B cell (primary cell): ENCODE data around the gene CDC26. TPM values are rescaled to one million over a fixed set of nuclear protein-coding genes. Genes with fewer than 3 reads are reported as not detected.

Source experiments
- ATAC-seq: fragments of 200-7000 bp; cut with Tn5 transposase; one replicate; pipeline ENCODE4 v1.10.0; 2021; ENCODE audit warnings: low read depth, mild to moderate bottlenecking, moderate number of reproducible peaks, moderate library complexity
- CTCF ChIA-PET: fragments of 350-600 bp; sonication (Branson Sonifier 250); formaldehyde crosslinking; loops from one replicate; lab custom pipeline; 2021; ENCODE audit warnings: antibody characterized with exemption, inconsistent platforms; lab: Charles Lee
- POLR2A ChIA-PET: fragments of 350-600 bp; sonication (Branson Sonifier 250); formaldehyde crosslinking; loops from one replicate; lab custom pipeline; 2021; ENCODE audit warnings: antibody characterized with exemption; lab: Charles Lee
- DNase-seq: peaks from one replicate; pipeline ENCODE4 v3.0.0; 2013
- H2AFZ ChIP-seq: 2 replicates; pipeline ENCODE4 v1.6.1; 2012; ENCODE audit warnings: mild to moderate bottlenecking, low read depth, low read length; ENCODE audit not compliant: insufficient read depth, poor library complexity, severe bottlenecking
- H3K27ac ChIP-seq, 2 donors: 1 replicate in 1 of 2; 2 replicates in 1 of 2; pipeline ENCODE4 v1.5.1; 2012 to 2013; ENCODE audit warnings: low read length in 2 of 2, mild to moderate bottlenecking in 2 of 2, moderate library complexity in 1 of 2
- H3K27me3 ChIP-seq, 4 experiments: fragments of 200-600 bp in 1 of 4; sonication (generic) in 1 of 4; replicated peaks in 1 of 4; 1 replicate in 2 of 4; 2 replicates in 2 of 4; pipeline versions ENCODE4 v1.6.1 to v1.7.0; 2013 to 2016; ENCODE audit warnings: low read length in 3 of 4, mild to moderate bottlenecking in 2 of 4, mixed read lengths in 1 of 4, moderate library complexity in 1 of 4; ENCODE audit not compliant: insufficient read depth in 4 of 4, control insufficient read depth in 3 of 4; ENCODE audit errors: control extremely low read depth in 1 of 4
- H3K36me3 ChIP-seq, 2 experiments: replicated peaks in 1 of 2; 1 replicate in 1 of 2; 2 replicates in 1 of 2; pipeline versions ENCODE4 v1.6.1 to v1.7.1; 2013; ENCODE audit warnings: low read length in 1 of 2; ENCODE audit not compliant: insufficient read depth in 2 of 2, control insufficient read depth in 1 of 2; ENCODE audit errors: control extremely low read depth in 1 of 2, extremely low read depth in 1 of 2
- H3K4me1 ChIP-seq, 2 donors: fragments of 200-600 bp in 1 of 2; sonication (generic) in 1 of 2; 1 replicate in 1 of 2; 2 replicates in 1 of 2; pipeline versions ENCODE4 v1.5.1 to v1.6.1; 2013 to 2017; ENCODE audit warnings: low read length in 2 of 2; ENCODE audit not compliant: control insufficient read depth in 2 of 2, insufficient read depth in 2 of 2
- H3K4me2 ChIP-seq: replicated peaks from 2 replicates; pipeline ENCODE3; 2012; ENCODE audit warnings: mild to moderate bottlenecking, low read depth, low read length; ENCODE audit not compliant: poor library complexity, severe bottlenecking
- H3K4me3 ChIP-seq, 5 experiments: fragments of 200-600 bp in 1 of 5; sonication (generic) in 1 of 5; 1 replicate in 3 of 5; 2 replicates in 2 of 5; pipeline versions ENCODE4 v1.5.1 to v1.7.0; 2011 to 2016; ENCODE audit warnings: low read length in 4 of 5, mild to moderate bottlenecking in 4 of 5, low read depth in 2 of 5, control low read depth in 1 of 5, moderate library complexity in 1 of 5; ENCODE audit not compliant: insufficient read depth in 1 of 5; ENCODE audit errors: control extremely low read depth in 1 of 5, extremely low read depth in 1 of 5
- H3K79me2 ChIP-seq: fragments of 200-600 bp; sonication (generic); one replicate; pipeline ENCODE4 v1.6.0; 2016; ENCODE audit warnings: low read length; ENCODE audit not compliant: control insufficient read depth, insufficient read depth
- H3K9ac ChIP-seq: fragments of 200-600 bp; sonication (generic); 2 replicates; pipeline ENCODE4 v1.6.1; 2017; ENCODE audit warnings: mild to moderate bottlenecking, low read length, moderate library complexity
- H3K9me3 ChIP-seq, 3 donors: one replicate each; pipeline versions ENCODE4 v1.6.1 to v1.7.1; 2013; ENCODE audit warnings: low read length in 2 of 3; ENCODE audit not compliant: control insufficient read depth in 2 of 3, insufficient read depth in 1 of 3; ENCODE audit errors: control extremely low read depth in 1 of 3
- H4K20me1 ChIP-seq: 2 replicates; pipeline ENCODE4 v1.6.0; 2012; ENCODE audit warnings: mild to moderate bottlenecking, low read length; ENCODE audit not compliant: insufficient read depth, control insufficient read depth, poor library complexity, severe bottlenecking
- H3K27ac Mint-ChIP-seq: one replicate; pipeline ENCODE4 v1.8.0; 2021; ENCODE audit warnings: mixed read lengths
- H3K27me3 Mint-ChIP-seq: one replicate; pipeline ENCODE4 v1.8.0; 2021; ENCODE audit warnings: mixed read lengths
- H3K4me1 Mint-ChIP-seq: one replicate; pipeline ENCODE4 v1.8.0; 2021; ENCODE audit warnings: mixed read lengths
- H3K4me3 Mint-ChIP-seq: one replicate; pipeline ENCODE4 v1.8.0; 2021; ENCODE audit warnings: mixed read lengths
- H3K9me3 Mint-ChIP-seq: one replicate; pipeline ENCODE4 v1.8.0; 2022; ENCODE audit warnings: mixed read lengths; ENCODE audit not compliant: insufficient read depth
- EZH2 ChIP-seq: IDR thresholded peaks from 2 replicates; pipeline ENCODE4 v1.6.1; 2012; ENCODE audit warnings: borderline replicate concordance, low read depth, mild to moderate bottlenecking, moderate library complexity, low read length; ENCODE audit not compliant: insufficient read depth, poor library complexity, severe bottlenecking
- WGBS: methylation state at CpG from one replicate; pipeline ENCODE4 v1.1.5; 2013; ENCODE audit warnings: missing lambda C conversion rate; ENCODE audit not compliant: insufficient coverage; 5-methylcytosine and 5-hydroxymethylcytosine counted together
- intact Hi-C: fragments of 100-400 bp; cut with micrococcal nuclease; formaldehyde crosslinking; loops from one replicate; pipeline ENCODE4 v1.10.0; 2022
- polyA plus RNA-seq: library from polyadenylated mRNA; depleted of rRNA; stranded (reverse); fragments of >200 nt; gene quantifications from 2 replicates; pipeline ENCODE4 v1.2.3, GENCODE V29; 2012
- total RNA-seq, 2 donors: library from RNA; stranded (reverse); fragments of 120-200 nt in 1 of 2; gene quantifications; 1 replicate in 1 of 2; 2 replicates in 1 of 2; pipeline versions ENCODE4 v1.2.3 to v1.2.4, GENCODE V29; 2013 to 2022
- TF ChIP-seq, protein P1 (sequence below): fragments of 200-600 bp; IDR thresholded peaks from one replicate; pipeline ENCODE4 v1.8.0; 2022; ENCODE audit warnings: antibody characterized with exemption, mild to moderate bottlenecking

The CDC26 gene
- total and polyA plus RNA-seq, 2 donors (not counting 1 experiment from before 2014, with no cell fraction given) = 14.8 to 32.9 TPM

DNA sequence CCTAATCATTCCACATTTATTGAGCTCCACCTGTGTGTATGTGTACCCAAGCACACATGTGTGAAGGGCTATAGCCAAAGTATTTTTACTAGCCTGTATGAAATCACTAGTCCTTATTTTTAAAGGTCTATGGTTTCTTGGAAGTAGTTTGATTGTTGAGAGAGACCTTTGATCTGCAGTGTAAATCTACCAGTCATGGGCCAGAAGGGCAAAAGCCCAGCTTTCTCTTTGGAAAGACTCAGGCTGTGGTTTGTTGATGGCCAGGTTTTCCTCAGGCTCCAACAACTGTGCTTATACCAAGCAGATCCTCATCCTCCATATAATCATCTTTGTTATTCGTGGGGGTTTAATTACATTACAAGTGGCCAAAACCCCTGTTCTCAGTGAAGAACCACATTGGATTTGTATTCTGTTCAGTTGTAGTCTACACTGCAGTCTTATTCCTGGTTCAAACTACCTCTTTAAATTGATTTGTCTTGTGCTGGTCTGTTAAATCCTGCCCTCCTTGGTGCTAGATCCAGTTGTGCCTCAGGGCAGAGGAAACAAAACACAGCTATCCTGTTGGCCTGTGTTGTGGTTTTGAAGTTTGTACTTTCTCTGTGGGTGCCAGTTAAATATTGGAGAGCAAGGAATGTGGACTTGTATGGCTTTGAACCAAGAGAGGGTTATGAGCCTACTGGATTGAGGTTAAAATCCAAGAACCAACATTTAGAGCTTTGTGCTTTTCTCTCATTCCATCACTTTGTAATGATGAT, 13.3 kb downstream of the CDC26 start:
- no peaks in the 10 kb centered on the region for H3K9me3 ChIP-seq
- no peak overlapping the region for H3K4me3 ChIP-seq
- Mint-ChIP-seq H3K27ac (no peak overlapping the region), H3K4me1 (no peaks in the 10 kb centered on the region), H3K4me3 (no peak overlapping the region), H3K27me3 (no peaks in the 10 kb centered on the region), H3K9me3 (no peaks in the 10 kb centered on the region)
- no peaks in the 10 kb centered on the region for H3K4me1 ChIP-seq
- DNase-seq (no peak), ATAC-seq (no peak)
- peaks cover 0 to 18% of the 10 kb centered on the region in 2 experiments for H3K36me3 ChIP-seq
- H3K79me2 ChIP-seq = no peaks in the 10 kb centered on the region
- ChIA-PET POLR2A (no interaction called here), CTCF (interaction anchor here (0.9 to 1.0 kb wide), 2 partner anchors 12 kb away, joined by 3 to 5 read pairs; no protein-coding TSS in a partner anchor)
- no CpG with 5 or more reads among the region's 1 CpG for WGBS
- no peak overlapping the region for H2AFZ ChIP-seq
- H3K27me3 ChIP-seq = no peaks in the 10 kb centered on the region
- H3K27ac ChIP-seq = no peak overlapping the region
- H3K9ac ChIP-seq = no peak overlapping the region
- intact Hi-C loops = no loop called here
- no peaks in the 10 kb centered on the region for H4K20me1 ChIP-seq
- H3K4me2 ChIP-seq = no peak overlapping the region
- TF ChIP-seq, protein P1, sequence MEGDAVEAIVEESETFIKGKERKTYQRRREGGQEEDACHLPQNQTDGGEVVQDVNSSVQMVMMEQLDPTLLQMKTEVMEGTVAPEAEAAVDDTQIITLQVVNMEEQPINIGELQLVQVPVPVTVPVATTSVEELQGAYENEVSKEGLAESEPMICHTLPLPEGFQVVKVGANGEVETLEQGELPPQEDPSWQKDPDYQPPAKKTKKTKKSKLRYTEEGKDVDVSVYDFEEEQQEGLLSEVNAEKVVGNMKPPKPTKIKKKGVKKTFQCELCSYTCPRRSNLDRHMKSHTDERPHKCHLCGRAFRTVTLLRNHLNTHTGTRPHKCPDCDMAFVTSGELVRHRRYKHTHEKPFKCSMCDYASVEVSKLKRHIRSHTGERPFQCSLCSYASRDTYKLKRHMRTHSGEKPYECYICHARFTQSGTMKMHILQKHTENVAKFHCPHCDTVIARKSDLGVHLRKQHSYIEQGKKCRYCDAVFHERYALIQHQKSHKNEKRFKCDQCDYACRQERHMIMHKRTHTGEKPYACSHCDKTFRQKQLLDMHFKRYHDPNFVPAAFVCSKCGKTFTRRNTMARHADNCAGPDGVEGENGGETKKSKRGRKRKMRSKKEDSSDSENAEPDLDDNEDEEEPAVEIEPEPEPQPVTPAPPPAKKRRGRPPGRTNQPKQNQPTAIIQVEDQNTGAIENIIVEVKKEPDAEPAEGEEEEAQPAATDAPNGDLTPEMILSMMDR = no peak

DNA sequence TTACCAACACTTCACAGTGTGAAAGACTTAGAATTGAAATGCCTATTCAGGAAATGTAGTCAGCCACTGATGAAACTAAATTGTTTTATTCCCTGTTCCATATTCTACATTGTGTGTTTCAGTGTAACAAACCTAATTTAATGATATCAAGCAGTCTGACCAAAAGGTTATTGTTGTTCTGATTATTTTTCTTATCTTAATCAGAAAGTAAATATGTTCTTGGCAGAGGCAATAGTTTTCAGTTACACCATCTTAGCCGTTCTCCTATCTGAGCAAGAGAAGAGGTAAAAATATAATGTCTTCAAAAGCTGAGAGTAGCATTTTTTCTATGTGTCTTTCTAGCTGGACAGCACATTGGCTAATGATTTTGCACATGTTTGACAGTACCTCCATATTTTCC, 17.1 kb downstream of the CDC26 start:
- DNase-seq = no peak
- Histone ChIP-seq H3K9ac (no peak overlapping the region), H3K4me2 (no peak overlapping the region), H3K36me3 (peaks cover 1 to 17% of the 10 kb centered on the region in 2 experiments), H4K20me1 (no peaks in the 10 kb centered on the region), H3K27me3 (no peaks in the 10 kb centered on the region), H3K27ac (no peak overlapping the region), H3K9me3 (no peaks in the 10 kb centered on the region), H2AFZ (no peak overlapping the region), H3K4me3 (no peak overlapping the region), H3K79me2 (no peaks in the 10 kb centered on the region), H3K4me1 (no peaks in the 10 kb centered on the region)
- no peak overlapping the region for H3K27ac Mint-ChIP-seq
- no peak for TF ChIP-seq EZH2
- TF ChIP-seq, protein P1 = no peak
- H3K4me1 Mint-ChIP-seq = no peaks in the 10 kb centered on the region
- WGBS = no CpG with 5 or more reads among the region's 1 CpG
- H3K9me3 Mint-ChIP-seq = no peaks in the 10 kb centered on the region
- no peak for ATAC-seq
- H3K4me3 Mint-ChIP-seq = no peak overlapping the region
- intact Hi-C loops = no loop called here
- no peaks in the 10 kb centered on the region for H3K27me3 Mint-ChIP-seq
- CTCF ChIA-PET = interaction anchor here (0.9 kb wide), 1 partner anchor 324 kb away, joined by 3 read pairs; no protein-coding TSS in a partner anchor
- POLR2A ChIA-PET = interaction anchor here (0.5 kb wide), 1 partner anchor 138 kb away, joined by 9 read pairs; no protein-coding TSS in a partner anchor
